CD4-positive, alpha-beta T cell treated with Interleukin-17A for 4 hours (primary cell): ENCODE results near the gene CCDC91.
"Not testable (repeated sequence)": the region's sequence is repeated elsewhere in the genome, so short reads cannot be mapped to it uniquely, and the experiment has no call there.

ENCODE experiments used
- DNase-seq: peaks from one replicate; pipeline ENCODE4 v3.0.0-alpha.2; 2020; ENCODE audit warnings: mixed read lengths

CCDC91 gene

GRCh38 chr12:28303192-28303591 lies 112.9 kb downstream of the CCDC91 start:
- DNase-seq: no peak

GRCh38 chr12:28306535-28306934 lies 116.3 kb downstream of the CCDC91 start:
- no peak for DNase-seq

DNA sequence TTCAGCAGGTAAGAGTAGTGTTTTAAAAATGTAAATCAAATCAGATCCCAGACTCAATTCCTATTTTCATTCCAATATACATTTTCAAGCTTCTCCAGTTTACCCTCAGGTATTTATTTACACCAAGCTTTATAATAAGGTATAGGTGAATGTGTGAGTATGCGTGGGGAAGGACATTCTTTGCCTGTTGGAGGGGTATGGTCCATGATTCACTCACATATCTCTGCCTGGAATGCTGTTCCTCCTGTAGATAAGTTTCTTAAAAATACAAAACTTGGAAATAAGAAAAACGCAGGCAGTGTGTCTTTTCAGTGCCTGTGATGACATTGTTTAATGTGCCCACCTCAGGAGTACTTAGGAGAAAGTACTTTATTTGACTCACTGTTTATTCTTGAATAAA lies 118.6 kb downstream of the CCDC91 start:
- DNase-seq: no peak

GRCh38 chr12:28313631-28314030 lies 123.4 kb downstream of the CCDC91 start:
- DNase-seq: no peak

GRCh38 chr12:28316049-28316448 lies 125.8 kb downstream of the CCDC91 start:
- DNase-seq: no peak

GRCh38 chr12:28318273-28318672 lies 128.0 kb downstream of the CCDC91 start:
- no peak for DNase-seq

DNA sequence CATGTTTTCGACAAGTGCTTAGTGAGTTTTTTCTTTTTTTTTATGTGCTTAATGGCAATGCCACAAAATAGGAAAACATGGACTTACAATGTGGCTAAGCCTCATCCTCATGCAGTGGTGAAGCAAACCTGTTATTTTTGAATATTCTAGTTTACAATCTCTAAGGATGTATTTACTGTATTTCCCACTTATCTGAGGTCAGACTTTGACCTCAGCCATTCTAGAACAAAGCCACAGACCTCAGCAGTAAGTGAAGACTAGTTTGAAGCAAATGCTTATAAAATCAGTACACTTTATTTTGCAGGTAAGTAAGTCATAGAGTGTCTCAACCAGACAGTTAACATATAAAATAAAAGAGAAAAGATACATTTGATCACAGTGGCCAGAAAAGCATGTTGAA lies 130.1 kb downstream of the CCDC91 start:
- no peak for DNase-seq

- no peak for DNase-seq
These were observed 137.5 kb downstream of the CCDC91 start for GRCh38 chr12:28327722-28328121.

DNA sequence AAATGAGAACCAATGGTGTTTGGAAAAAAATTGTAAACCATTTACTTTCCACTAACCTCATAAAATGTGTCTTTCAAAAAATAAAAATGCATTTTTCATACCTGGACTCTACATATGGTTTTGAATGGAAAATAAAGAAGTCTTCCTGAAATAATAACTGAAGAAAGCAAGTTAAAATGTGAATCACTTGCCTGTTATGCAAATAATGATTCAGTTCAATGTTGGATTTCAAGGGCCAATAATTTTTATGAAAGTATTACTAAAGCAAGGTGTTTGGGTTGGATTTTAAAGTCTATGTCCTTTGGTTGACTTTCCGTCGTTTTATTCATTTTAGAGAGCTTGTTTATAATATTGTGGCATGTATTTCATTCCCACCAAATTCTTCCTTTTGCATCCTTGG lies 138.7 kb downstream of the CCDC91 start:
- no peak for DNase-seq

DNA sequence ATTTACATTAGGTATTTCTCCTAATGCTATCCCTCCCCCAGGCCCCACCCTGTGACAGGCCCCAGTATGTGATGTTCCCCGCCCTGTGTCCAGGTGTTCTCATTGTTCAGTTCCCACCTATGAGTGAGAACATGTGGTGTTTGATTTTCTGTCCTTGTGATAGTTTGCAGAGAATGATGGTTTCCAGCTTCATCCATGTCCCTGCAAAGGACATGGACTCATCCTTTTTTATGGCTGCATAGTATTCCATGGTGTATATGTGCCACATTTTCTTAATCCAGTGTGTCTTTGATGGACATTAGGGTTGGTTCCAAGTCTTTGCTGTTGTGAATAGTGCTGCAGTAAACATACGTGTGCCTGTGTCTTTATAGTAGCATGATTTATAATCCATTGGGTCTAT lies 139.5 kb downstream of the CCDC91 start:
- not testable (repeated sequence) for DNase-seq

GRCh38 chr12:28330232-28330631 lies 140.0 kb downstream of the CCDC91 start:
- not testable (repeated sequence) for DNase-seq

DNA sequence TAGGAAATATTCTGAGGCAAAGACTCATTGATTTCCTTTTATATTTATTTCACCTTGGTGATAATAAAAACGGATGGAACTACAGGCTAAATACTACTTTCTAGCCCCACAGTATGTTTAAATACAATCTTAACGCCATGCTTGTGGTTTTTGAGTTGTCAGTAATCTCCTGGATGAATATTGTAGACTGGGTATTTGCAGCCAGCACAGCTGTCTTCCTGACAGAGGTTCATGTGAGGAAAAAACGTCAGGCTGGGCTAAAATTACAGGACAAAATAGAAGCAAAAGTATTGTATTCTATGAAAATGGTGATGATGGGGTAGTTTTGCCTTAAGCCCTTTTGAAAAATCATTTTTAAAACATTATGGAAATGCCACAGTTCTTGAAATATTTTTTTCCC lies 140.9 kb downstream of the CCDC91 start:
- DNase-seq: no peak

DNA sequence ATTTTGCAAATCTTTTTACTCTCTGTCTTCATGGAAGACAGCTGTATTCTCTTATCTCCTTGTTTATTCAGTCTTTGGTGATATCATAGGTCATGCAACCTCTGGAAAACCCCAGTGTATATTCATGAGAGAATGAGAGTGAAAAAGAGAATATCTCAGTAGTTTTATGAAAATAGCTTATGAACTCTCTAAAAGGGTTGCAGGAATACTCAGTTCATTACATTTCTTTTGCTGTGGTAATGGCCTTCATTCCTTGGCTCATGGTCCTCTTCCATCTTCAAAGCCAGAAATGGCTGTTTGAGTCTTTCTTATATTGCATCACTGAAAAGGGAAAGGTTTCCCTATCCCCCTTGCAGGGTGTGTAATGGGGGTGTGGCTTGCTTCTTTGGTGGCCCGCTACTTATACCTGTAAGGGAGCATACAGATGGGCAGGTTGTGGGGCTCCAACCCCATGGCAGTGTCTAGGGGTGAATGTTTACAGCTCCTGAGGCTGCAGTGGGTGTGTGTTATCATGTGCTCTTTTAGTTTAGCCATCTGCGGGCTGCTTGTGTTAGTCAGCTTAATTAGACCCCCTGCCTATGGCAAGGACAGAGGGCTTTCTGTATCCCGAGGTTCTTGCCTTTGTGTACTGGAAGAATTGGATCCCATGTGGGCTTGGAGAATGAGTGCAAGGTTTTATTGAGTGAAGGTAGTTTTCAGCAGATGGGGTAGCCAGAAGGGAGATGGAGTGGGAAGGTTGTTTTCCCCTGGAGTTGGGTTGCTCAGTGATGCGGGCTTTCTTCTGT lies 150.2 kb downstream of the CCDC91 start:
- DNase-seq: no peak

- no peak for DNase-seq
These were observed 153.5 kb downstream of the CCDC91 start for GRCh38 chr12:28343713-28344112.

- DNase-seq: no peak
These were observed 156.3 kb downstream of the CCDC91 start for GRCh38 chr12:28346567-28346966.

DNA sequence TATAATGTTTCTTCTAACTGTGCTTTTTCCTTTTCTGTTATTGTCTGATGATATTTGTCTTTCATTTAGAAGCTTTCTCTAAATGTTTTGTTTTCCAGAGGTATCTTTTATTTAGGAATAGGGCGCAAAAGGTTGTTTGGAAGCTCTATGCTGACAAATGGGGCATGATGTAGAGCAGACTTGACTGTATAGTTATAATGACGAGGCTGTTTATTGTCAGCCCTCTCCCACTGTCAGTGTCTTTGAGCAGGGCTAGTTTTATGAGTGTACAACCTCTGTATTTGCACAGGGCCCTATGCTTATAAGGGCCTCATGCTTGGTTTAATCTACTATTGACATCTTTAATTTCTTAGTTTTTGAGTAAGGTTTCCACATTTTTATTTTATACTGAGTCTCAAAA lies 158.9 kb downstream of the CCDC91 start:
- DNase-seq: no peak

DNA sequence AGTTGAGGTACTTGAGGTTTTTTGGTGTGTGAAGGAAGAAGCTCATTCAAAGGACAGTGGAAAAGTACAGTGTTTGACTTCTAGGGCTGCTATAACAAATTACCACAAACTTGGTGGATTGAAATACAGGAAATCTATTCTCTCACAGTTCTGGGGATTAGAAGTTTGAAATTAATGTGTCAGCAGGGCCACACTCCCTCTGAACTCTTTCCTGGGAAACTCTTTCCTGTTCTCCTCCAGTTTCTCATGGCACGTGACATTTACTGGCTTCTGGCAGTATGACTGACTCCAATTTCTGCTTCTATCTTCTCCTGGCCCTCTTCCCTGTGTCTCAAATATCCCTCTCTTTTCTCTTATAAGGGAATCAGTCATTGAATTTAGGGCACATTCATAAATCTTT lies 160.2 kb downstream of the CCDC91 start:
- no peak for DNase-seq

- no peak for DNase-seq
These were observed 161.2 kb downstream of the CCDC91 start for GRCh38 chr12:28351414-28351813.

DNA sequence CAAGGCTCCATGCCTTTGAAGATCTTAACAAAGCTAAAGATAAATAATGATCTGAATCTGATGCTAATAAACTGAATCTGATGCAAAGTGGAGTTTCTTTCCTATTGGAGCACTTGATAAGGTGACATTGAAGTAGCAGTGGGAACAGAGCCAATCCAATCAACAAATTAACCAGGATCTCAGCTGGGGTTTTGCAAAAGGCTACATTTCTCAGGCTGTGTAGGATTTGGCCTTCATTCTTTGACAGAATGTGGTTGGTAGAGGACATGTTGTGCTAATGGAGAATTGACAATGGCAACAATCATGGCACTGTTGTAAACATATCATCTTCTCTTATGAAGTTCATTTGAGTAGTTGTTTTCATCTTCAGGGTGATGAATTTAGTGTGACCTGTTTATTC lies 164.9 kb downstream of the CCDC91 start:
- no peak for DNase-seq

DNA sequence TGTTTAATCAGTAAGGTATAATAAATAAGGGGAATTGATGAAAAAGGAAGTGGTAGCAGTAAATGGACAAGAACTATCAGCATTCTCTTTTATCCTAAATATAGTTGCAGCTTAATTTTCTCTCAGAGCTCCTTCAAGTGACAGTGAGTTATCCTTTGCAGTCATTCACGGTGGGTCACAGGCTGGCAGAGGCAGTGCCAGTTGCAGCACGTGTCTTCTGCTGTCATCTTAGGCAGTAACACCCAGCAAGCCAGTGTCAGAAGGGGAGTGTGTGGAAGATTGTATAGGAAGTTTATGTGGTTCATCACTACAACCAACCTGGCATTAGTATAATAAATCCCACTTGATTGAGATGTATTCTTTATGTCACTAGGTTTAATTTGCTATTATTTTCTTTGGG lies 170.0 kb downstream of the CCDC91 start:
- no peak for DNase-seq

- DNase-seq: no peak
These were observed 177.1 kb downstream of the CCDC91 start for GRCh38 chr12:28367326-28367725.

- DNase-seq: no peak
These were observed 177.7 kb downstream of the CCDC91 start for GRCh38 chr12:28367993-28368392.

DNA sequence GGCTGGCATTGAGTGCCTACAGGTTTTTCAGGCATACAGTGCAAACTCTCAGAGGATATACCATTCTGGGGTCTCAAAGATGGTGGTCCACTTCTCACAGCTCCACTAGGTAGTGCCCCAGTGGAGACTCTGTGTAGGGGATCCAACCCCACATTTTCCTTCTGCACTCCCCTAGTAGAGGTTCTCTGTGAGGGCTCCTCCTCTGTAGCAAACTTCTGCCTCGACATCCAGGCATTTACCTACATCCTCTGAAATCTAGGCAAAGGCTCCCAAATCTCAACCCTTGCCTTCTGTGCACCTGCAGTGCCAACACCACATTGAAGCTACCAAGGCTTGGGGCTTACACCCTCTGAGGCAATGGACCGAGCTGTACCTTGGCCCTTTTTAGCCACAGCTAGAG lies 179.2 kb downstream of the CCDC91 start:
- DNase-seq: no peak

DNA sequence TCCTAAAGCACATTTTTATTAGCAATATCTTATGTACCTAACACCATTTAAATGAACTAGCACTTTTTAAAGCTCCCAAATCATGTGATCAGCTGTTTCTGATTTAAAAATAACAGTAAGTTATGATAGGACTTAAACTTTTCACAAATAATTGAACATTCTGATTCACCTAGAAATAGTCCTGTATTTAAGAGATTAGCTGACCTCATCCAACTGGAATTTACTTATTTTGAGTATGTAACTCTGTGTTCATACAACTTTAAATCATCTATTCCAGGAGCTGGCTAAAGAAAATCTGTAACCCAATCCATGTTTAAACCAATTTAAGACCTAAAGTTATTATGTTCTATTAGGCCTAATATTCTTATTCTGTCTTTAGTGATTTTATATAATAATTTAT lies 184.3 kb downstream of the CCDC91 start:
- DNase-seq: no peak

- DNase-seq: no peak
These were observed 188.5 kb downstream of the CCDC91 start for GRCh38 chr12:28378736-28379135.
